22Rv1 (cell line): ENCODE data around the gene SMAD6.

Source experiments
- ZFX ChIP-seq: fragments of 450-650 bp; IDR thresholded peaks from 2 replicates; pipeline ENCODE4 v1.6.1; 2017; ENCODE audit warnings: antibody characterized with exemption, borderline replicate concordance
- TF ChIP-seq, protein P1 (sequence below): fragments of 450-650 bp; IDR thresholded peaks from 2 replicates; pipeline ENCODE4 v1.5.1; 2017; ENCODE audit warnings: mild to moderate bottlenecking

DNA sequence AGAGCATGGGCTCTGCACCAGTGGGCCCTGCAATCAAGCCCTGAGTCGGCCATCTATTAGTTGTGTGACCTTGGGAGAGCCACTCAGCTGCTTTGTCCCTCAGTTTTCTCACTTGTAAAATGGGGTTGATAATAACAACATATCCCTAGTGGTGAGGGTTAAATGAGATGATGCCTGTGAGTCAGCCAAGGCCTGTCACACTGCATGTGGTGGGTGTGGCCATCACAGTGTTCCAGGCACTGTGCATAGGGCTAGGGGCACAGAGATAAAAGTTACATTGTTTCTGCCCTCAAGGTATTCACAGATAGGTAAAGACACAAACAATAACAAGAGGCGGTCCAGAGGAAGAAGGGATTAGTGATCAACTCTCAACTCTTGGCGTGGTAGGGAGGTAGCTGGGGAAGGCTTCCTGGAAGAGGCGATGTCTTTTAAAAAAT, 19.5 kb downstream of the SMAD6 start:
- TF ChIP-seq, protein P1, sequence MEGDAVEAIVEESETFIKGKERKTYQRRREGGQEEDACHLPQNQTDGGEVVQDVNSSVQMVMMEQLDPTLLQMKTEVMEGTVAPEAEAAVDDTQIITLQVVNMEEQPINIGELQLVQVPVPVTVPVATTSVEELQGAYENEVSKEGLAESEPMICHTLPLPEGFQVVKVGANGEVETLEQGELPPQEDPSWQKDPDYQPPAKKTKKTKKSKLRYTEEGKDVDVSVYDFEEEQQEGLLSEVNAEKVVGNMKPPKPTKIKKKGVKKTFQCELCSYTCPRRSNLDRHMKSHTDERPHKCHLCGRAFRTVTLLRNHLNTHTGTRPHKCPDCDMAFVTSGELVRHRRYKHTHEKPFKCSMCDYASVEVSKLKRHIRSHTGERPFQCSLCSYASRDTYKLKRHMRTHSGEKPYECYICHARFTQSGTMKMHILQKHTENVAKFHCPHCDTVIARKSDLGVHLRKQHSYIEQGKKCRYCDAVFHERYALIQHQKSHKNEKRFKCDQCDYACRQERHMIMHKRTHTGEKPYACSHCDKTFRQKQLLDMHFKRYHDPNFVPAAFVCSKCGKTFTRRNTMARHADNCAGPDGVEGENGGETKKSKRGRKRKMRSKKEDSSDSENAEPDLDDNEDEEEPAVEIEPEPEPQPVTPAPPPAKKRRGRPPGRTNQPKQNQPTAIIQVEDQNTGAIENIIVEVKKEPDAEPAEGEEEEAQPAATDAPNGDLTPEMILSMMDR, result no peak
- TF ChIP-seq ZFX, result no peak
